ENCODE data around the gene MPL.

GRCh38 chr1:43318831-43319230 lies 18.8 kb upstream of the MPL start:
- TF ChIP-seq POLR2A (IDR thresholded peaks at IDR 0.05; ENCODE audit: low read depth, low read length), result no peak
- no peak for TF ChIP-seq POLR2AphosphoS5 (IDR thresholded peaks at IDR 0.05; ENCODE audit: low read depth, low read length)
- TF ChIP-seq TAF1 (IDR thresholded peaks at IDR 0.05; ENCODE audit: borderline replicate concordance, low read depth, low read length), result no peak
